Body of pancreas (tissue), 4 donors: ENCODE measurements around the gene BABAM1.

Source experiments
- CTCF ChIP-seq, 7 experiments: fragments of 450-650 bp in 4 of 7; fragments of 200-600 bp in 3 of 7; sonication (generic) in 3 of 7; IDR thresholded peaks; one replicate each; pipeline ENCODE4 v1.5.1; 2016 to 2019; ENCODE audit warnings: antibody characterized with exemption in 7 of 7
- POLR2A ChIP-seq, 3 donors: fragments of 450-650 bp; IDR thresholded peaks; one replicate each; pipeline ENCODE4 v1.6.1; 2016; ENCODE audit warnings: antibody characterized with exemption in 3 of 3, mild to moderate bottlenecking in 2 of 3

GRCh38 chr19:17296976-17297375 is 29.7 kb downstream of the BABAM1 start:
- TF ChIP-seq CTCF (IDR thresholded peaks at IDR 0.05) (no peak), POLR2A (IDR thresholded peaks at IDR 0.05) (no peak)
